GM18502 (cell line): ENCODE results near the gene VGLL4.

Experiments
- ATAC-seq: cut with Tn5 transposase; IDR thresholded peaks from one replicate; pipeline ENCODE4 v1.9.1; 2021; ENCODE audit warnings: mild to moderate bottlenecking; ENCODE audit not compliant: unreplicated experiment, poor library complexity

VGLL4 gene

DNA sequence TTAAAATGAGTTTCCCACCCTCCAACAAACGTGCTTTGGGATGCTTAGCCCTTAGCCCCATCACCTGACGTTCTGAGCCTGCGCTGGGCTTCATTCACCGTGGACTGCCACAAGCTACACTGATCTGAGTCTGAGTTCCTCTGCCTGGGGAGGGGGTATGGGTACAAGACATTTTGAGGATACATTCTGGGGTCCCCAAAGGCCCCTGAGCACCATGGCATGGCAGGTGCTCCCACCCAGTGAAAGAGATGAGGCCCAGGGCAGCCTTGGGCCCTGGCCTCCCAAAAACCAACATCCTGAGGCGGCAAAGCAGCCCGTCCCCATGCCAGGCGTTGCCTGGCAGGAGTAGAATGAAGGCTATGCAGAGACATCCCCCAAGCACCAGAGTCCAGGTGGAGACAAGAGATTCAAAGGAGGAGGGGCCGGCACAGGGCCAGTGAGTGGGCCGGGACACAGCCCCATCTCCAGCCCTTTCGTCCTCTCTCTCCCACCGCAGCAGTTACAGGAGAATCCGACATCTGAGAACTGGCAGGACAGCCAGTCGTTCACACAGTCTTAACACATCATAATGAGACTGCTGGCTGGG lies 74.5 kb downstream of the VGLL4 start:
- ATAC-seq, result no peak

DNA sequence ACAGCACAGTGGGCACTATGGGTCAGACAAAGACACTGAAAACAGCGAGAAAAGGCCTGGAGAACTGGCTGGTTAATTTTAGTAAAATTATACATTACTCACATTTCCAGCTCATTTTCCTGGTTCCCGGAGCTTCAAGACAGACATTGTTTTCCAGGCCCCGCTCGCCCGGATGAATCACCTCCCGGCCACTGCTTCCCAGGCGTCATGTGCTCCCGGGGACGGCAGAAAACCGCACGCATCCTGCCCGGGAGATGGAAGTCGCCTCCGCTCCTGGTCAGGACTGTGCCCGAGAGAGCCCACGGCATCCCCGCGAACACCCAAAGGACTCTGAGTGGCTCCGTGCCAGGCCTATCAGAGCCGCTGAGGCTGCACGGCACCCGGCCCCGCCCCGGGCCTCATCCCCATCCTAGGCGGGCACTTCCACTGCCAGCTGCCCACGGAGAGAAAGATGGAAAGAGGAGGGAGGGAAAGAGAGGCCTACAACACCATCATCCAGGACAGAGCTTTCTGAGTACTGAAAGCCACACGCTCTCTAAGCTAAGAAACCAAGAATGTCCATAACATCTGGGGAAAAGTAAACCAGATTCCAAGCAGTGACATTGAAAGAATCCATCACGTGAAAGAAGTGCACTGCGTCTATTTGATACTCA lies 75.1 kb downstream of the VGLL4 start:
- no peak for ATAC-seq

DNA sequence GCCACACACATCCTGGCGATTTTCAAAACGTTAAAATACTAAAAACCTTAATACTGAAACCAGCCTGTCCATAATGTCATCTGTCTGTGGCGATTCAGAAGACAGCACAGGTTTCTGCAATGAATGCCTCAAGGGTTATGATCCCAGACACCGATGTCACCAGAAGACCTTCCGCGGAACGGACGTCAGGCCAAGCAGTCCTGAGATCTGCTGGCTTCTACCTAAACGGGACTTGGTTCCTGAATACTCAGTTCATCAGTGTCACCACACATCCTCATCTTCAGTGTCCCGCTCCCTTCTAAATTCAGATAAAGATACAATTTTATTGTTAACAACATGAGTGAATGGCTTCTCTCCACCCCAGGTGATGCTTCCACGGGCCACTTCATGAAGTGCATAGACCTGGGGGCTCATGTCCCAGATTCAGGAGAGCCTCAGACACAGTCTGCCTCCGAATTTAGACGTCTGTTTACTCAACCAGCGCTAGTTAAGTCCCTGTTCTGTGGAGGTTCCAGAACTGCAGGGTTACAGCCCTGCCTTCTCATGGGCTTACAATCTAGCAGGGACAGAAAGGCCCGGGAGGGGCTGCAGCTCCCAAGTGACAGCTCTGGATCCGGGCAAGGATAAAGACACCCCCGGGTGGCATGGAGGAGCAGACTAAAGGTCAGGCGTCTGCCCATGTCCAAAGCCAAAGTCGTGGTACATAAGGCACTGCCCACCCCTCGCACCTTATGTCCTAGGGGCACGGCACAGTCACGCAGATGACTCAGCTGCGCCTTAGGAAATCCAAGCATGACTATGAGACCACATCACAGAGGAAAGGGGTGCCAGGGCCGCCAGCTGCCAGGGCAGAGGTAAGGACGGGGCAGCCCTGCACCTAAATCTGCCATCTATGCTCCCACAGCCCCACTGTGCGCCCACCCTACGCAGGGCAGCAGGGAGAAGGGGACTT lies 75.9 kb downstream of the VGLL4 start:
- ATAC-seq, result no peak

DNA sequence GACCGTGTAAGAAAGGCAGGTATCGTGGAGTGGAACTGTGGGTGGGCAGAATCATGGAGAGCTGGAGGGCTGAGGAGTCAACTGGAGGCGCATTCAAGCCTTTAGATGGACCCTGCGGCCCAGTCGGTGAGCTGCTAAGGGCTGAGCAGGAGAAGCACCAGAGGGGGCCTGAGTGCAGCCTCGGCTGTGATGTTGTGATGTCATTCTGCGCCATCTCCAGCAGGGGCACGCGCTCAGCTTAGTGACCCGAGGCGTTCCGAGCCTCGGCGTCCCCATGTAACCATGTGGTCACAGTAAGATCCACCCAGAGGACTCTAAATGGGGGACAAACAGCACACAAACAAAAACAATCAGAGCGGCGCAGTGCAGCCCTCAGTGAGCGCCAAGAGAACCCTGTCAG lies 76.8 kb downstream of the VGLL4 start:
- no peak for ATAC-seq

DNA sequence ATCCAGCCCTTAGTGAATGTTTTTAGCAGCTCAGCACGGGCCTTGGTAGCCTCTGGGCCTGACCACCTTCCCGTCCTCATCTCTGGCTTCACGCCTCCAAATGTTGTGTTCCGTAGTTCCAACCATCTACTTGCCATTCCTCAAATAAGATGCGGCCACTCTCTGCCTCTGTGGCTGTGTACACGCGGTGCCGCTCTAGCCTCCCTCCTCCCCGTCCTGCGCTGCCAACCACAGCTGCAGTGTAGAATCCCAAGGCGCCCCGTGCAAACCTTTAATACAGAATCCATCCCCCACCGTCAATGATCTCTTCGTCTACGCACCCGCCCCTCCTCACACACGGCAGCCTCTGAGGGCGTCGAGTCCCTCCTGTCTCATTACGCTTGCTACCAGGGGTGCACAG lies 77.2 kb downstream of the VGLL4 start:
- no peak for ATAC-seq

DNA sequence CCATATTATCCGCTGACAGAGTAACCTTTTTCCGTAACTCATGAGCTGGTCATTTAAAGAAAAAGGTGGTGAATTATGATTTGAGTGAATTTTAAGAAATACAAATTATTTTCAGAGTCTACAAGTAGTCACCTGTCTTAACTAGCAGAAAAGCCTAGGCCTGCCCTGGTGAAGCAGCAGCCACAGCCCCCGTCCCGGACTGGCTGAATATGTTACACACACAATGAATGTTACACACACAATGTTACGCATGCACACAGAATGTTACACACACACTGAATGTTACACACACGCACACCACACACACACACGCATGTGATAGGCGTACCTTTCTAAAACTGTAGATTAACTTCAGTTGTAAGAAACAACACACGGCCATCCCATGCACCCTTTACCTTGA lies 77.8 kb downstream of the VGLL4 start:
- no peak for ATAC-seq

DNA sequence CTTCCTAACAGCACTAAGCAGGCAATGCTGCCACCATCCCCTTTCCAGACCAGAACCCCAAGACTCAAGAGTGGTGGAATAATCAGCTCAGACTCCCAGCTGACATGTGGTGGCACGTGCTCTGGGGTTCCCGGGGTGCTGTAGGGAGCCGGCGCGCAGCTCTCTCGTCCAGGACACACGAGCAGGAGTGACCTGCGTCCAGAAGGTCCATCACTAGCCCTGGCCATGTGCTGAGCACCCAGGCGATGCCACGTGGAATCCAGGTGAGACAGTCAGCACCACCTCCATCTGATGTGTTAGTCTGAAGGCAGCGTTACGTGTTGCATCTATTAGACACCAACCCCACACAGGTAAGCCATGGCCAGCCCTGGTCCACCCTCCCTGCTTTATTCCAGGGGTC lies 78.2 kb downstream of the VGLL4 start:
- ATAC-seq, result no peak

DNA sequence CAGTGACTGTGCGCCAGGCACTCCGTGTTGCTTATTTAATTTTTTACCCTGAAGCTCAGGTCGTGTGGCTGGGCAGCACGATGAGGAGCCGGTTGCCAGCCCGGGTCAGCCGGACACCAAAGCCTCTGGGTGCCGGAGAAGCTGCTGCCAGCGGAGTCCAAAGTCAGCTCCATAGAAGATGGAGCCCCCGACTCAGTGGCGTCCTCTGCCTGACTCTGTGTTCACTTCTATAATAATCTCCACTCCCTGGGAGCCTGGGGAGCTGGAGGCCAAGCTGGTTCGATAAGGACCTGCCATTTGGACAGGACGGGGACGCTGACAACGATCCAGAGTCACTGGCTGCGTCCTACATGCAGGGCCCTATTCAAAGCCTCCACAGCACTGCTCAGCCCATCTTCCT lies 78.6 kb downstream of the VGLL4 start:
- ATAC-seq, result no peak

DNA sequence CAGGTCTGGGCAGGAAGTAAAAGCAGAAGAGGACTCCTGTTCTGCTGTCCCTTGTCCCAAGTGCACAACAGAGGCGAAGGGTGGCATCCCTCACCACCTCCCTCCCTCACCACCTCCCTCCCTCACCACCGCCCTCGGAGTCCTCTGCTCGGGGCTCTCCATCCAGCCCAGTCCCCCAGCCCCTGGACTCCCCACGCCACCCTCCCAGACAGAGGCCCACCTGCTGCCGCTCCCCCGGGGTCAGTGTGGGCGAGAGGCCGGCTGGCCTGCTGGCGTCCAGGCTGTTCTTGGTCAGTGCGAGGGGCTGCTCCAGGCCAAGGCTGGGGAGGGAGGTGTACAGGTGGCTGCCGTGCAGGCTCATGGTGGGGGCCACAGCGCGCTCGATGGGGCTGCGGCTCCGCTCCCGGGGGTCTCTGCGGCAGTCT lies 79.1 kb downstream of the VGLL4 start:
- no peak for ATAC-seq

DNA sequence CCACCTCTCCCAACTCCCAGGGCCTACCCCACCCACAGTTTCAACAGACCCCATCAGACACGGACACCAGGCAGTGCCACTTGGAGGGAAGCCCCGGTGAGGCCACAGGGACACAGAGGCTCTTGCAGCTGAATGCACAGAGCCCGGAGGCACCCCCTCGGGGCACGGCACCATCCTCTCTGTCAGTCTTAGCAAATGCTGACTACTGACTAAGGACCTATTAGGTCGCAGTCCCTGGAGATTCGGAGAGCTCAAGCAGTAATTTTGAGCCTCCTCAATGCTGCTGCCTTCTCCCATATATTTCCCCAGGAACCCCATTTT lies 79.9 kb downstream of the VGLL4 start:
- no peak for ATAC-seq

DNA sequence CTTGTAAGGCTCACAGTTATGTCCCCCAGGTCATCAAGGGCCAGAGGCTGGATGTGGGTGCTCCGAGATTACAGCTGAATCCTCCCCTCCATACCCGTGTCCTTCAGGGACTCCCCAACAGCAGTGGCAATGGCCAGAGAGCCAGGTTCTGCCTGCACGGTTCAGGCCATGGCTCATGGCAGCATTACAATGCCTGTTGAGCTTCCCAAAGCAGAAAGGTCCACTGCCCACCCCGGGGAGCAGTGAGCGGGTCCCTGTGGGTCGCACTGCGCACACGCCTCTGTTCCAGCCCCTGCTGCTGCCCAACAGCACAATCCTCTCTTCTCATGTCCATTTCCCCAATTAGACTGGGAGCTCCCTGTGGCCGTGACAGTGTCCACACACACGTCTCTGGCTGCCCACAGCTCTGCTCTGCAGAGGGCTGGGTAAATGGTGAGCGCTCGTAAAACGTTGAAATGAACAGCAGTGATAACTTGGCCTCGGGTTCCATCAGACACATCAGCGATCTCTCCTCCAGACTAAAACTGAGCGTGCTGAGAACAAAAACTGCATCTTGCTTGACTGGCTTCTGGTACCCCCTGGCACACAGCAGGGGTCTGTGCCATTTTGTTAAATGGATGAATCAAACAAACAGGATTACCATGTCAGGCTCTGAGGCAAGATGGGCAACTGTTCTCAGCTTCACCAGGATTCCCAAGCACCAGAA lies 80.4 kb downstream of the VGLL4 start:
- no peak for ATAC-seq

DNA sequence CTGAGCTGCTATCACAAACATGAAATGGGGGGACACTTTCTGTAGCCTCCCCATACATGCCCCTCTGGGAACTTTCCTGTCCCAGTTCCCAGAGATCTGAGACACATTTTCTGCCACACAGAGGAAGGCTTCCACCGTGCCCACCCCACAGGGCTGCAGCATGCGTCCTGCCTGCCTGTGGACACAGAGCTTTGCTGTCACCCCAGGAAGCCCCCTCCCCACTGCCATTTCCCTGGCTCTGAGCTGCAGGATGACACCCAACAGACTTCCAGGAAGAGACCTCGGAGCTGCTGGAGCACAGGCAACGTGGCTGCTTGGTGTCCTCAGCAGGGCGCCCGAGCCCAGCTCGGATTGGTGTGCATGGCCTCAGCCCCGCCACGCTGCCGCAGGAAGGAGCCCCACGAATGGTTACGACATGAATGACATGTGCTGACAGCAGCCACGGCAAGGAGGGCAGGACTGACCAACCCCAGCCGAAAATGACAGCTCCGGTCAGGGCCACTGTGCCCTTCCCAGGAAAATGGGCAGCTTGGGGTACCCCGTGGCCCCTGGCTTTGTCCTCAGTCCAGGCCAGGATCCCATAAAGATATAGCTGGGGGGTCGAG lies 81.3 kb downstream of the VGLL4 start:
- ATAC-seq, result no peak

DNA sequence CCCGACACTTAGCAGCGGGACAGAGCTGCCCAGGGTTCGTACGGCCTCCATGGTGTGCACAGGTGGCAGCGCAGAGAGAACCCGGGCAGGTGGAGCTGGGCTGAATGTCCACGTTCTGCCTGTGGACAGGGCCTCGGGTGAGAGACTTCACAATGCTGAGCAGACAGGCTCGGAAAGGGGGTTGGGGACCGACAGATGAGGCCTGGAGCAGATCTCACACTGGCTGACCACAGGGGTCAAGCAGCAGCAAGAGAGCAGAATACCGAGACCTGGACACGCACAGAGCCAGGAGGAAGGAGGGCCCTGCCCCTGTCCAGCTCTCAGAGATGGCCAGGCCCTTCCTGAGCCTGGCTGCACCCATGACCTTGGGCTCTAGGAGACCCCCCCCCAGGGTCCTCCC lies 83.0 kb downstream of the VGLL4 start:
- ATAC-seq, result no peak

DNA sequence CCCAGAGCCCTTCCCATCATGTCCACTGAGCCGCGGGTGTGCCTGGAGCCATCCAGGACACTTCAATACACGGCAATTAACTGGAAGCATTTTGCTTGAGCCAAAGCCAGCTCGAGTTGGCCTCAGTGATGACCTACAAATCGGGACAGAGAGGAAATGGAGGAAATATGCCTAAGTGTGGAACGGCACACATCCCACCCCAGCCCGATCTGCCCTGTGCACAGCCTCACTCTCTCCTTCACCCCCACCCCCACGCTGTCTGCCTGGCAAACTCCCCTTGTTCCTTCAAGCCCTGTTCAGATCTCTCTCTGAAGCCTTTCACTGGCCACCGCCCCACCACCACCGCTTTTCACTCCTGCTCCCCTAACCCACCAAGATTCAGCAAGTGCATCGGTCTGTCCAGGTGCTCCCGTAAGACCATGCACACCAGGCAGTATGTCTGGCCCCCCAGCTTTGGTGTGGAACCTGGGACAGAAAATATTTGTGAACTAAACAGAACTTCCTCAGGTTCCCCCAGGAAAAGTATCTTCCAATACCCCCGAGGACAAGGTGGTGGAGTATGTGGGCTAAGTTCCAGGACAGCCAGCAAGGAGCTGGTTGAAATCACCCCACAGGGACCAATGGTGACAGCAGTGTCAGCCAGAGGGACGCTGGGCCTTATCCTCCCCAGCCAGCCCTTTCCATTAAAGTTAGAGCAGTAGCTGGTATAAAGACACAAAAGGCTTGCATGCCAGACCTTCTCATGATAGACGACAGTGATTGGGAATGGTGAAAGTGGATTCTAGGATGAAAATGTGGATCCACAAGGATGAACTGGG lies 83.7 kb downstream of the VGLL4 start:
- no peak for ATAC-seq

DNA sequence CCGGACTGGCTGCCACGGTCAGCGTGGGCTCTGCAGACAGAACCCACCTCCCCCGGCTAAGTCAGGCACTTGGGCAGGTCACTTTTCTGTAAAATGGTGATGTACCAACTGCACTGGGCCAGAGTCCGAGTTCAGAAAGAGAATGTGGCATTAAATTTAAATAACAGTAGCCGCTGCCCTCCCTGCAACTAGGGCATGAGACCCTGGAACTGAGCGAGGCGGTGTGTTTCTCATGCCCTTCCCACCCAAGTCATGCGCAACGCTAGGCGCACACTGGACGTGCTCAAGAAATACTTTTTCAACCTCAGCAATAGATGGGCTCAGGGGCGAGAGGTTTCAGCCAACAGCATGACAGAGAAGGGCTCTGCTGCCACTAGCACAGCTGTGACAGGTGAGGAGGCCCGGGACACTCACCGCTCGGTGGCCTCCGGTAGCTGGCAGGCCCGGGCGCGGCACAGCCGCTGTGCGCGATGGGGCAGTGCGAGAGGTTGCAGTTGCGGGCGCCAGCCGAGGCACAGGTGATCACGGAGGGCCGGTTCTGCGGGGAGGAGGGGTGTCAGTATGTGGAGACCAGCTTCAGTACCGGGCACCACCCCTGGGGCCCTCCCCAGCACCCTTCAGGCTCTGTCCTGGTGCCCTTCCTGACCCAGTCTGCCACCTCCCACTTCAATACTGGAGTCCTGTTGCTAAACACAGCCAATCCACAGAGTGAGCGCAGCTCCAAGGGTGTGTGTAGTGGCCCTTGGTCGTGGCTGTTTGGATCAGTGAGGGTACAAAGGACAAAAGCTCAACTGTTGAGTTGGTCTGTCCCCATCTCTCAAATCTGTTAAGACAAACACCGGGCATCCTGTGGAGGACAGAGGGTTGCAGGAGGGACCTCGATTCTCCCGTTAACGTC lies 84.5 kb downstream of the VGLL4 start:
- ATAC-seq, result no peak

DNA sequence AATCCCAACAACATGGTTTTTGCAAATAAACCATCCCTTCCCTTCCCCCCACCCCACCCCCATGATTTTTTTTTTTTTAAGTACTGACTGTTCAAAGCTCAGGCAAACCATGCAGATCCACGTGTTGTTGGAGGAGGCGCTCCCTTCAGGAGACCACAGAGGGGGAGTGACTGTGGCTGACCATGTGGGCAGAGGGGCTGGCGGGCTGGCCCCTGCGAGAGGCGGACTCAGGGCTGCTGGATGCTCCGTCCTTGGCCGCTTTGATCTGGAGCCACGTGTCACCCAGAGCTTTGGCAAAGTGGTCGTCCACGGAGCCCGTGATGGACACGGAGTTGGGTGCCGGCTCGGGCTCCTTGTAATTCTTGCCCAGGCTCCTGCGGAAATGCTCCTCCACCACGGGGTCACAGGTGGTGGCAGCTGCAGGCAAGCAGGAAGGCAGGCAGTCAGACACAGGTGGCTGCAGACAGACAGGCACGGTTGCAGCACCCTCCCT lies 85.3 kb downstream of the VGLL4 start:
- no peak for ATAC-seq

DNA sequence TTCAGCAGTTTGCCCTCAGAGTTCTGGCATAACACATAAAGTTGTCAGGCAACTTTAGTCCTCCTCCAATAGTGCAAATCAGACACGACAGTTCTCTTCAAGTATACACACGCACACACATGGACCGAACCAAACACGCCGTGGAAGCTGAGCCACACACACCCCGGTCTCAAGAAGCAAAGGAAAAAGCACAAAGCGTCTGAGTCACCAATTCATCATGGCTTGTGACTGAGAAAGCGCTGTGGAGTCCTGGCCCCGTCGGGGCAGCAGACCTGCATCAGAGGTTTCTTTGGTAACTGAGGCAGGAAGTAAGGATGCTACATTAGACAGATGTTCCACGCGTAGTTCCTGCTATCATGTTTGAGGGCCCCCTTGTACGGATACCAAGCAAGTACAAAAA lies 85.7 kb downstream of the VGLL4 start:
- no peak for ATAC-seq

DNA sequence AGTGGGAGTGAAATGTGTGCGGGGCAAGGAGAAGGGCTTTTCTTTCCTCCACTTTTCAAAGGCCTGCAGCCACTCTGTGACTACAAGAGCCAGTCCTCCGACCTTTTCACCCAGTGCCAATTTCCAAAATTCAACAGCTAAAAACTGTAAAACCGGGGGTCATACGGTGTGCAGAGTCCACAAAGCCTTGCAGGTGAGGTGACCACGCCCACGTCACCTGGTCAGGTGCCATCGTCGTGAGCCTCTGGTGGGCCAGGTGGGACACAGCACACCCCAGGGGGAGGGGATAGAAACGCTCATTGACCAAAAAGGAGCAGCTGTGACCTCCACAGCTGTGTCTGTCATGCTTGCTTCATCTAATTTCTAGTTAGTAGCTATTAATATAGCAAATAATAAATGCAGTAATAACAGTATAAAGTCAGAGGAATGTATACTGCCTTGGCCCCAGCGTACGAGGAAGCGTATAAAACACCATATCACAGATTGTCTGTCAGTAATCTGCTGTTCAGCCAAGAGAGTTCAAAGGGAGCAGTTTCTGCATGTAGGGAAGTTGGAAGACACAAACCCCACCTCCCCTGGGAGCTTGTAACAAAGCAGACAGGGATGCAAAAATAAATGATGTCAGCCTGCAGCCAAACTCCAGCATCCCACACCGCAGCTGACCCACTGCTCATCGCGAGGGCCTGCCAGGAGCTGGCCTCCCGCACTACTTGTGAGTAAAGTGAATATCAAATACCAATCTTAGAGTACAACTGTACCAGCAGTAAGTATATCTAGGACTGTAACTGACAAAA lies 86.7 kb downstream of the VGLL4 start:
- ATAC-seq, result no peak
